Astrocyte of the cerebellum (primary cell): ENCODE results near the gene ABCA7.

Source experiments
- DNase-seq: peaks from one replicate; pipeline ENCODE4 v3.0.0-alpha.2; 2011; ENCODE audit warnings: low read depth
- H3K4me3 ChIP-seq: 2 replicates; pipeline ENCODE4 v1.5.1; 2011; ENCODE audit warnings: mild to moderate bottlenecking, low read depth, low read length, moderate library complexity
- in situ Hi-C: cut with HindIII; loops from 2 replicates; pipeline ENCODE4 v1.10.0; 2017; ENCODE audit warnings: low sequenced_read_pairs
- TF ChIP-seq, protein P1 (sequence below): IDR thresholded peaks from 2 replicates; pipeline ENCODE4 v1.5.1; 2012; ENCODE audit warnings: low read length, low read depth, moderate library complexity, mild to moderate bottlenecking; ENCODE audit errors: missing control alignments

ABCA7 gene

DNA sequence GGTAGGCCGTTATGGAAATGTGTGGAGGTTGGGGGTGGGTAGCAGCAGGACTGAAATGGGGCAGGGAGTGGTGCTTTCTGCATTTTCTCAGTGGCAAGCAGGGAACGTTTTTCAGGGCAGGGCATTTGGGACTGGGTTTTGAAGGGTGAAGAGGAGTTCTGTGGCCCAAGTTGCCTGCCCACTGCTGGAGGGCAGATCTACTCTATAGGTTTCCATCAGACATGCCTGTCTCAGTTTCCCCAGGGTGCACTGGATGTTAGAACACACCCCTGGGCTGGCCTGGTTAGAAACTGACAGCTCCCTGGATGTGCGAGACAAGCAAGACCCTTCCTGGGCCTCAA lies 40.6 kb upstream of the ABCA7 start:
- TF ChIP-seq, protein P1, sequence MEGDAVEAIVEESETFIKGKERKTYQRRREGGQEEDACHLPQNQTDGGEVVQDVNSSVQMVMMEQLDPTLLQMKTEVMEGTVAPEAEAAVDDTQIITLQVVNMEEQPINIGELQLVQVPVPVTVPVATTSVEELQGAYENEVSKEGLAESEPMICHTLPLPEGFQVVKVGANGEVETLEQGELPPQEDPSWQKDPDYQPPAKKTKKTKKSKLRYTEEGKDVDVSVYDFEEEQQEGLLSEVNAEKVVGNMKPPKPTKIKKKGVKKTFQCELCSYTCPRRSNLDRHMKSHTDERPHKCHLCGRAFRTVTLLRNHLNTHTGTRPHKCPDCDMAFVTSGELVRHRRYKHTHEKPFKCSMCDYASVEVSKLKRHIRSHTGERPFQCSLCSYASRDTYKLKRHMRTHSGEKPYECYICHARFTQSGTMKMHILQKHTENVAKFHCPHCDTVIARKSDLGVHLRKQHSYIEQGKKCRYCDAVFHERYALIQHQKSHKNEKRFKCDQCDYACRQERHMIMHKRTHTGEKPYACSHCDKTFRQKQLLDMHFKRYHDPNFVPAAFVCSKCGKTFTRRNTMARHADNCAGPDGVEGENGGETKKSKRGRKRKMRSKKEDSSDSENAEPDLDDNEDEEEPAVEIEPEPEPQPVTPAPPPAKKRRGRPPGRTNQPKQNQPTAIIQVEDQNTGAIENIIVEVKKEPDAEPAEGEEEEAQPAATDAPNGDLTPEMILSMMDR, result no peak
- no peak for DNase-seq
- H3K4me3 ChIP-seq, result no peak overlapping the region
- in situ Hi-C loops, result no loop called here

DNA sequence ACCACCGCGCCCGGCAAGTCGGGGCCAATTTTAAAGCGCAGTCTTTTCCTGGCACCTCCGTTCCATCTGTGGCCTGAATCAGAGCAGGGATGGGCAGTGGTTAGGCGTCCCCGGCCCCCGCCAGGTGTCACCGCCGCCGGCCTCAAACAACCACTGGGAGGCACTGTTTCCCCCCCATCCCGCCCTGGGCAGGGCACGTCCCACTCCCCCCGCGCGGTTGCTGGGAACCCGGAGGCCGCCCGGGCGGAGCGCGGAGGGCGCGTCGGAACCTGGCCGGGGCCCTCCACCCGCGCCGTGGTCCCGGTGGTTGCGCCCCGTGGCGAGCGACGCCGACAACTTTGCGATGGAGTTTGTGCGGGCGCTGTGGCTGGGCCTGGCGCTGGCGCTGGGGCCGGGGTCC lies 39.8 kb upstream of the ABCA7 start, which contains the start of gene GRIN3B:
Gene GRIN3B (plus strand): TSS at position 325 of the 400 bp plus-strand sequence. CDS start 19 bp downstream, at position 344.
- TF ChIP-seq, protein P1, result peak; percentile 46
- no peak for DNase-seq
- no peak within 1 kb of the TSS for H3K4me3 ChIP-seq
- in situ Hi-C loops, result no loop called here

DNA sequence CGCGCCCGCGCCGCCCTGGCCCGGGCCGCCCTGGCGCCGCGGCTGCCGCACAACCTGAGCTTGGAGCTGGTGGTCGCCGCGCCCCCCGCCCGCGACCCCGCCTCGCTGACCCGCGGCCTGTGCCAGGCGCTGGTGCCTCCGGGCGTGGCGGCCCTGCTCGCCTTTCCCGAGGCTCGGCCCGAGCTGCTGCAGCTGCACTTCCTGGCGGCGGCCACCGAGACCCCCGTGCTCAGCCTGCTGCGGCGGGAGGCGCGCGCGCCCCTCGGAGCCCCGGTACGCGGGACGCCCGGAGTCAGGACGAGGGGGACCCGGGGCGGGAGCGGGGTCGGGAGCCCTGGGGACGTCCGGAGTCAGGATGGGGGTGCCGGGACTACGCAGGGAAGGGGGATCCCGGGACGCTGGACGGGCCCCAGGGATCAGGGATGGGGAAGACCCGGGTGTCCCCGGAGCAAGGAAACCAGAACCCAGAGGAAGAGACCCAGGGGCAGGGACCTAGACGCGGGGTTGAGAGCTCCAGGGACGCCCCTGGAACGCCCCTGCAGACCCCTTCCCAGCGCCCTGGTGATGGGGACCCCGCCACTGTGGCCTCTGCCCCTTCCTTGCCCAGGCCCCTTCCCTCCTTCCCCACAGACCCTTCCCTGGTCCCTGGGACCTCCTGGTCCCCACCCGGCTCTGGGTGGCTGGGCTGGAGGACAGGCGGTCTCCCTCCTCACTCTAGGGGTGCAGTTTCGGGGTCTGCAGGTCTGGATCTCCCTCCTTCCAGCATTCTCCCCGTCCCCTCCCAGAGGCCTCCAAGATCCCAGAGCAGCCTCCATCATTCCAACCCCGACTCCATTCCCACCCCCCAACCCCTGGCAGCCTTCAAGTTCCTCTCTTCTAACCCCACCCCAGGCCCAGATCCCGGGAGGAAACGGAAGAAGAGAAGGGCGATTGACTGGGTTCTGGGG lies 39.0 kb upstream of the ABCA7 start:
- in situ Hi-C loops, result no loop called here
- DNase-seq, result no peak
- H3K4me3 ChIP-seq, result no peak overlapping the region
- TF ChIP-seq, protein P1, result no peak

DNA sequence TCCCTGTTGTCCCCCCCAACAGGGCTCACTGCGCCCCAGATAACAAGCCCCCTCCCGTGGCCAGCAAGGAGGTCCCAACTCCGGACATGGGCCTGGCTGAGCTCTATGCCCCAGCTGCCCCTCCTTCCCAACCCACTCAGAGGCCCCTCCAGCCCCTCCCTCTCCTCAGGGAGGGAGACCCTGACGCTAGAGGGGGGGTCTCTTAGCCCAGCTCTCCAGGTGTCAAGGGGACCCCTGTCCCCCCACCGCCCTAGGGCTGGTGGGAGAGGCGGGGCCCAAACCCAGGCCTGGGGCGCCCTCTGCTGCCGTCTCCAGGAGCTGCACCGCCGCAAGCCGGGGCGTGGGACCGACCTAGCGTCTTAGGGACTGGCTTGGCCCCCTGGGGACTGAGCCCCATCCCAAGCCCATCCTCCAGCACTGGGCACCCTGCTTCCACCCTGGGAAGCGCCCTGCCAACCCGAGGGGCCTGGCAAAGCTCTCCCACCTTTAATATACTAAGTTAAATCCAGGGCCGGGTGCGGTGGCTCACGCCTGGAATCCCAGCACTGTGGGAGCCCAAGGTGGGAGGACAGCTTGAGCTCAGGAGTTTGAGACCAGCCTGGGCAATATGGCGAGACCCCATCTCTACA lies 38.3 kb upstream of the ABCA7 start:
- TF ChIP-seq, protein P1, result peak; percentile 82
- no peak for DNase-seq
- no peak overlapping the region for H3K4me3 ChIP-seq
- in situ Hi-C loops, result no loop called here

DNA sequence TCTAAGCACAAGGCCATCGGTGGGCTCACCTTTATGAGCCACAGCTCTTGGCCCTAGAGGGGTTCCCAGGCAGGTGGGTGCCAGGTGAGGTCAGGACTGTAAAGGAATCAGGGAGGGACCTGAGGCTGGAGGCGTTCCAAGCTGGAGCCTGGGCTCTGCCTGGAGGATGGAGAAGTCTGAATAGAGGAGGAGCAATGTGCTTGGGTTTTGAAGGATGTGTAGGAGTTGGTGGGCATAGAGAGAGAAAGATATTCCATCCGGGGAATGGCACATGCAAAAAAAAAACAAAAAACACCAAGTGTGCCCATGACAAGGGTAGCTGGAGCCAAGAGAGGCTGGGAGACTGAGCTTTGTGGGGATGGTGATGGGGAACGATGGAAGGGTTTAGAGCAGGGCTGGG lies 37.3 kb upstream of the ABCA7 start:
- in situ Hi-C loops, result no loop called here
- TF ChIP-seq, protein P1, result no peak
- no peak for DNase-seq
- no peak overlapping the region for H3K4me3 ChIP-seq

DNA sequence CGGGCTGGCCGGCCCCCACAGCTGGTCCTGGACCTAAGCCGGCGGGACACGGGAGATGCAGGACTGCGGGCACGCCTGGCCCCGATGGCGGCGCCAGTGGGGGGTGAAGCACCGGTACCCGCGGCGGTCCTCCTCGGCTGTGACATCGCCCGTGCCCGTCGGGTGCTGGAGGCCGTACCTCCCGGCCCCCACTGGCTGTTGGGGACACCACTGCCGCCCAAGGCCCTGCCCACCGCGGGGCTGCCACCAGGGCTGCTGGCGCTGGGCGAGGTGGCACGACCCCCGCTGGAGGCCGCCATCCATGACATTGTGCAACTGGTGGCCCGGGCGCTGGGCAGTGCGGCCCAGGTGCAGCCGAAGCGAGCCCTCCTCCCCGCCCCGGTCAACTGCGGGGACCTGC lies 36.6 kb upstream of the ABCA7 start:
- TF ChIP-seq, protein P1, result no peak
- H3K4me3 ChIP-seq, result no peak overlapping the region
- in situ Hi-C loops, result no loop called here
- no peak for DNase-seq
